HG03097 (cell line): Measurements from ENCODE around the gene TP63.

Experiments used
- ATAC-seq: cut with Tn5 transposase; IDR thresholded peaks from one replicate; pipeline ENCODE4 v1.9.1; 2021; ENCODE audit not compliant: unreplicated experiment, low FRiP score

The TP63 gene

GRCh38 chr3:189902230-189903186, 271.3 kb downstream of the TP63 start:
- ATAC-seq: no peak

- no peak for ATAC-seq
Measured at GRCh38 chr3:189903562-189904250, 272.5 kb downstream of the TP63 start.

GRCh38 chr3:189907803-189908202, 276.6 kb downstream of the TP63 start:
- ATAC-seq: no peak

- ATAC-seq: no peak
Measured at GRCh38 chr3:189908646-189909045, 277.5 kb downstream of the TP63 start.

GRCh38 chr3:189909139-189909538, 277.9 kb downstream of the TP63 start:
- ATAC-seq: no peak

GRCh38 chr3:189909573-189909972, 278.4 kb downstream of the TP63 start:
- ATAC-seq: no peak

GRCh38 chr3:189911001-189911400, 279.8 kb downstream of the TP63 start:
- ATAC-seq: no peak

- no peak for ATAC-seq
Measured at GRCh38 chr3:189914799-189915198, 283.6 kb downstream of the TP63 start.

- ATAC-seq: no peak
Measured at GRCh38 chr3:189921770-189922169, 290.6 kb downstream of the TP63 start.

- no peak for ATAC-seq
Measured at GRCh38 chr3:189927975-189928895, 297.0 kb downstream of the TP63 start.

GRCh38 chr3:189936201-189936945, 305.2 kb downstream of the TP63 start:
- ATAC-seq: no peak

GRCh38 chr3:189937302-189938127, 306.3 kb downstream of the TP63 start:
- ATAC-seq: no peak

- ATAC-seq: no peak
Measured at GRCh38 chr3:189941125-189941524, 309.9 kb downstream of the TP63 start.

GRCh38 chr3:189941679-189942078, 310.5 kb downstream of the TP63 start:
- ATAC-seq: no peak

- no peak for ATAC-seq
Measured at GRCh38 chr3:189942948-189943347, 311.8 kb downstream of the TP63 start.

- ATAC-seq: no peak
Measured at GRCh38 chr3:189944285-189945145, 313.3 kb downstream of the TP63 start.

GRCh38 chr3:189945935-189946709, 314.9 kb downstream of the TP63 start:
- no peak for ATAC-seq
